Measurements from ENCODE around the gene PRKN. TPM values are rescaled to one million over a fixed set of nuclear protein-coding genes. Genes with fewer than 3 reads are reported as not detected.

The PRKN gene
- total and polyA plus RNA-seq, 2 donors (not counting 3 experiments of a cell fraction or from before 2014, with no cell fraction given), result 0.06 TPM; not detected in 1

GRCh38 chr6:162151021-162151665 lies 576.4 kb downstream of the PRKN start:
- CTCF ChIA-PET, result no interaction called here
- H3K27ac ChIP-seq (ENCODE audit: insufficient read depth, low read depth, low read length), result no peak overlapping the region
- DNase-seq (ENCODE audit: low read depth, low spot score) (no peak), FAIRE-seq (no peak)
- no peaks in the 10 kb centered on the region for H3K9me1 ChIP-seq (replicated peaks; ENCODE audit: control insufficient read depth, extremely low read depth, insufficient read depth, low read length)
- no peaks in the 10 kb centered on the region for H3K36me3 ChIP-seq (ENCODE audit: control insufficient read depth in 2 of 2, extremely low read depth in 1 of 2, insufficient read depth in 2 of 2, low read length in 2 of 2)
- TF ChIP-seq MYC (IDR thresholded peaks at IDR 0.05; ENCODE audit: low read depth, low read length), result no peak
- TF ChIP-seq POLR2AphosphoS5 (IDR thresholded peaks at IDR 0.05; ENCODE audit: insufficient read depth, low read depth, low read length), result no peak
- TF ChIP-seq FOS (IDR thresholded peaks at IDR 0.05; ENCODE audit: borderline replicate concordance, insufficient read depth, low read length), result no peak
- no peak for TF ChIP-seq GATA2 (IDR thresholded peaks at IDR 0.05; ENCODE audit: insufficient read depth, insufficient read length, low read depth, low read length)
- TF ChIP-seq POLR2A (IDR thresholded peaks at IDR 0.05; ENCODE audit: low read depth, low read length), result no peak
- TF ChIP-seq EZH2 (IDR thresholded peaks at IDR 0.05; ENCODE audit: borderline replicate concordance, low read depth, low read length, severe bottlenecking), result no peak
- TF ChIP-seq MAX (IDR thresholded peaks at IDR 0.05; ENCODE audit: insufficient read depth, insufficient read length), result no peak
- TF ChIP-seq JUN (IDR thresholded peaks at IDR 0.05; ENCODE audit: borderline replicate concordance, insufficient read depth, insufficient read length, low read depth), result no peak
- no peak for TF ChIP-seq CTCF (IDR thresholded peaks at IDR 0.05; ENCODE audit: extremely low read depth in 1 of 2, insufficient read depth in 1 of 2, low read depth in 1 of 2, low read length in 2 of 2)
- POLR2A ChIA-PET, result no interaction called here
- intact Hi-C loops (cut with micrococcal nuclease) (no loop called here), dilution Hi-C loops (cut with MboI; ENCODE audit: extremely low pct_ligation_motif_present, low sequenced_read_pairs) (no loop called here)
- no peak overlapping the region for H2AFZ ChIP-seq (ENCODE audit: low read depth, low read length)
- H3K4me1 ChIP-seq (ENCODE audit: control insufficient read depth, extremely low read depth, insufficient read depth, low read length), result no peaks in the 10 kb centered on the region
- no peaks in the 10 kb centered on the region for H3K9me3 ChIP-seq (replicated peaks; ENCODE audit: control insufficient read depth, insufficient read depth, low read length)
- no peak overlapping the region for H3K9ac ChIP-seq (replicated peaks; ENCODE audit: extremely low read depth, insufficient read depth, low read length)
- no peaks in the 10 kb centered on the region for H3K79me2 ChIP-seq (ENCODE audit: control insufficient read depth, insufficient read depth, low read length)
- H4K20me1 ChIP-seq (replicated peaks; ENCODE audit: control insufficient read depth, extremely low read depth, insufficient read depth, low read length), result no peaks in the 10 kb centered on the region
- no peak overlapping the region for H3K4me3 ChIP-seq (replicated peaks in 1 of 3; ENCODE audit: insufficient read depth in 1 of 3, low read depth in 1 of 3, low read length in 3 of 3)
- H3K4me2 ChIP-seq (ENCODE audit: insufficient read depth, low read length), result no peak overlapping the region
- no peaks in the 10 kb centered on the region for H3K27me3 ChIP-seq (ENCODE audit: control insufficient read depth in 2 of 2, insufficient read depth in 2 of 2, low read length in 2 of 2)
- BruUV-seq (replicated peaks), result no TSS peak

All from endothelial cell of umbilical vein (primary cell).